Measurements from ENCODE around the gene CCDC112. TPM values are rescaled to one million over a fixed set of nuclear protein-coding genes. Genes with fewer than 3 reads are reported as not detected.
A peak's percentile ranks its signal among the peaks of the same experiment; 100 is the strongest.

Gene CCDC112
- total and polyA plus RNA-seq, 9 donors: 1.5 to 5.6 (median 3.1) TPM

- Histone ChIP-seq H3K36me3 (no peaks in the 10 kb centered on the region), H3K4me3 (no peak overlapping the region), H3K27me3 (no peaks in the 10 kb centered on the region), H3K27ac (no peak overlapping the region), H3K9me3 (no peaks in the 10 kb centered on the region), H3K4me1 (ENCODE audit: insufficient read depth) (peaks cover 2% of the 10 kb centered on the region)
- intact Hi-C loops (cut with DNase I): no loop called here
- WGBS, 3 donors: 11 to 29% (median 19%) methylated on average over 1 of the region's 1 CpG
- DNase-seq: no peak
- TF ChIP-seq CTCF (IDR thresholded peaks at IDR 0.05) (no peak), POLR2A (IDR thresholded peaks at IDR 0.05) (no peak), EP300 (IDR thresholded peaks at IDR 0.05) (no peak)
These were observed 2.4 kb upstream of the CCDC112 start for GRCh38 chr5:115298811-115299210.

- H3K27me3 ChIP-seq: no peaks in the 10 kb centered on the region
- no peak for DNase-seq
- no peaks in the 10 kb centered on the region for H3K9me3 ChIP-seq
- no peak for TF ChIP-seq CTCF (IDR thresholded peaks at IDR 0.05)
- no peak for TF ChIP-seq POLR2A (IDR thresholded peaks at IDR 0.05)
- no peak for TF ChIP-seq EP300 (IDR thresholded peaks at IDR 0.05)
- H3K4me1 ChIP-seq (ENCODE audit: insufficient read depth): peaks cover 2% of the 10 kb centered on the region
- 31 to 40% (median 35%) methylated on average over 5 of the region's 5 CpGs for WGBS, 3 donors
- no peaks in the 10 kb centered on the region for H3K36me3 ChIP-seq
- intact Hi-C loops (cut with DNase I): no loop called here
- H3K27ac ChIP-seq: no peak overlapping the region
- no peak overlapping the region for H3K4me3 ChIP-seq
These were observed 577 bp upstream of the CCDC112 start for GRCh38 chr5:115297031-115297430.

- intact Hi-C loops (cut with DNase I): no loop called here
- Histone ChIP-seq H3K27ac (no peak overlapping the region), H3K27me3 (no peaks in the 10 kb centered on the region), H3K9me3 (no peaks in the 10 kb centered on the region), H3K4me3 (peak overlapping the region; percentile 52), H3K4me1 (ENCODE audit: insufficient read depth) (peaks cover 2% of the 10 kb centered on the region), H3K36me3 (no peaks in the 10 kb centered on the region)
- TF ChIP-seq EP300 (IDR thresholded peaks at IDR 0.05) (no peak), CTCF (IDR thresholded peaks at IDR 0.05) (no peak), POLR2A (IDR thresholded peaks at IDR 0.05) (no peak)
- DNase-seq: no peak
- WGBS, 3 donors: 17 to 18% (median 18%) methylated on average over 11 of the region's 11 CpGs
These were observed 704 bp downstream of the CCDC112 start for GRCh38 chr5:115295777-115296123.

- H3K27ac ChIP-seq: no peak overlapping the region
- H3K27me3 ChIP-seq: no peaks in the 10 kb centered on the region
- no peaks in the 10 kb centered on the region for H3K36me3 ChIP-seq
- no peak for DNase-seq
- H3K9me3 ChIP-seq: no peaks in the 10 kb centered on the region
- no peaks in the 10 kb centered on the region for H3K4me1 ChIP-seq (ENCODE audit: insufficient read depth)
- H3K4me3 ChIP-seq: no peak overlapping the region
- TF ChIP-seq POLR2A (IDR thresholded peaks at IDR 0.05) (no peak), EP300 (IDR thresholded peaks at IDR 0.05) (no peak), CTCF (IDR thresholded peaks at IDR 0.05) (no peak)
- intact Hi-C loops (cut with DNase I): no loop called here
These were observed 5.1 kb downstream of the CCDC112 start for GRCh38 chr5:115291397-115291796.

GRCh38 chr5:115289104-115289503 is 7.3 kb downstream of the CCDC112 start:
- DNase-seq: no peak
- intact Hi-C loops (cut with DNase I): no loop called here
- 88 to 94% (median 94%) methylated on average over 4 of the region's 4 CpGs for WGBS, 3 donors

More at GRCh38 chr5:115289104-115289503, 7.3 kb downstream of the CCDC112 start:
- no peaks in the 10 kb centered on the region for H3K27me3 ChIP-seq
- no peak overlapping the region for H3K4me3 ChIP-seq
- no peak overlapping the region for H3K27ac ChIP-seq
- no peaks in the 10 kb centered on the region for H3K36me3 ChIP-seq
- no peaks in the 10 kb centered on the region for H3K9me3 ChIP-seq
- no peaks in the 10 kb centered on the region for H3K4me1 ChIP-seq (ENCODE audit: insufficient read depth)
- TF ChIP-seq EP300 (IDR thresholded peaks at IDR 0.05) (no peak), POLR2A (IDR thresholded peaks at IDR 0.05) (no peak), CTCF (IDR thresholded peaks at IDR 0.05) (no peak)

Measured in ovary (tissue), 9 donors.